Right lobe of liver (tissue), 4 donors: ENCODE measurements around the gene ERMP1.

Experiments
- POLR2A ChIP-seq: fragments of 450-650 bp; IDR thresholded peaks from one replicate; pipeline ENCODE4 v1.6.1; 2017; ENCODE audit warnings: antibody characterized with exemption, mild to moderate bottlenecking
- TF ChIP-seq, protein P1 (sequence below), 4 donors: fragments of 200-600 bp in 3 of 4; fragments of 450-650 bp in 1 of 4; IDR thresholded peaks; one replicate each; pipeline versions ENCODE4 v1.5.1 to v1.8.0; 2016 to 2022; ENCODE audit warnings: antibody characterized with exemption in 4 of 4, mild to moderate bottlenecking in 2 of 4
- donor health status: DM: no; HTN: no; CAD: no.
- donor health status: DM: no; HTN: no; CAD: no.
- donor health status: DM: no; HTN: yes; CAD: no.

GRCh38 chr9:5789489-5789888 lies 43.4 kb downstream of the ERMP1 start:
- no peak for TF ChIP-seq POLR2A
- TF ChIP-seq, protein P1, sequence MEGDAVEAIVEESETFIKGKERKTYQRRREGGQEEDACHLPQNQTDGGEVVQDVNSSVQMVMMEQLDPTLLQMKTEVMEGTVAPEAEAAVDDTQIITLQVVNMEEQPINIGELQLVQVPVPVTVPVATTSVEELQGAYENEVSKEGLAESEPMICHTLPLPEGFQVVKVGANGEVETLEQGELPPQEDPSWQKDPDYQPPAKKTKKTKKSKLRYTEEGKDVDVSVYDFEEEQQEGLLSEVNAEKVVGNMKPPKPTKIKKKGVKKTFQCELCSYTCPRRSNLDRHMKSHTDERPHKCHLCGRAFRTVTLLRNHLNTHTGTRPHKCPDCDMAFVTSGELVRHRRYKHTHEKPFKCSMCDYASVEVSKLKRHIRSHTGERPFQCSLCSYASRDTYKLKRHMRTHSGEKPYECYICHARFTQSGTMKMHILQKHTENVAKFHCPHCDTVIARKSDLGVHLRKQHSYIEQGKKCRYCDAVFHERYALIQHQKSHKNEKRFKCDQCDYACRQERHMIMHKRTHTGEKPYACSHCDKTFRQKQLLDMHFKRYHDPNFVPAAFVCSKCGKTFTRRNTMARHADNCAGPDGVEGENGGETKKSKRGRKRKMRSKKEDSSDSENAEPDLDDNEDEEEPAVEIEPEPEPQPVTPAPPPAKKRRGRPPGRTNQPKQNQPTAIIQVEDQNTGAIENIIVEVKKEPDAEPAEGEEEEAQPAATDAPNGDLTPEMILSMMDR (IDR thresholded peaks at IDR 0.05), result no peak
